H1 (cell line): Measurements from ENCODE around the gene NETO2. TPM values are rescaled to one million over a fixed set of nuclear protein-coding genes. Genes with fewer than 3 reads are reported as not detected.
A peak's percentile ranks its signal among the peaks of the same experiment; 100 is the strongest.

Experiments used
- CTCF ChIA-PET: fragments of 300-600 bp; sonication (Branson Sonifier 250); formaldehyde crosslinking; loops from one replicate; lab custom pipeline; 2021; ENCODE audit not compliant: partially characterized antibody; lab: Charles Lee
- POLR2A ChIA-PET: fragments of 300-600 bp; sonication (Branson Sonifier 250); formaldehyde crosslinking; loops from one replicate; lab custom pipeline; 2021; ENCODE audit warnings: inconsistent platforms; ENCODE audit not compliant: partially characterized antibody; lab: Charles Lee
- DNase-seq, 2 experiments: peaks; one replicate each; pipeline versions ENCODE4 v3.0.0 to v3.0.0-alpha.2; 2010 to 2022; ENCODE audit warnings: low spot score in 2 of 2, low read depth in 1 of 2, mixed read lengths in 1 of 2
- FAIRE-seq: peaks from 2 replicates; lab custom pipeline; 2011; peaks lifted over from hg19 to GRCh38; lab: Jason Lieb, UNC
- H2AFZ ChIP-seq: 2 replicates; pipeline ENCODE4 v1.8.1; 2012; ENCODE audit warnings: low read length, inconsistent platforms
- H2AK5ac ChIP-seq: 2 replicates; pipeline ENCODE4 v1.6.1; 2013; ENCODE audit warnings: low read depth, low read length
- H2BK120ac ChIP-seq: replicated peaks from 2 replicates; pipeline ENCODE3; 2013; ENCODE audit warnings: low read depth, low read length, inconsistent platforms
- H2BK12ac ChIP-seq: 2 replicates; pipeline ENCODE4 v1.6.1; 2013; ENCODE audit warnings: low read depth, low read length
- H2BK15ac ChIP-seq: 2 replicates; pipeline ENCODE4 v1.6.1; 2013; ENCODE audit warnings: low read length
- H2BK20ac ChIP-seq: 2 replicates; pipeline ENCODE4 v1.6.1; 2013; ENCODE audit warnings: low read length
- H2BK5ac ChIP-seq: 2 replicates; pipeline ENCODE4 v1.6.1; 2013; ENCODE audit warnings: low read depth, low read length
- H3K14ac ChIP-seq: 2 replicates; pipeline ENCODE4 v1.6.1; 2013; ENCODE audit warnings: inconsistent platforms; ENCODE audit not compliant: insufficient read length
- H3K18ac ChIP-seq: 2 replicates; pipeline ENCODE4 v1.6.1; 2013; ENCODE audit warnings: low read length; ENCODE audit errors: extremely low read depth
- H3K23ac ChIP-seq: 2 replicates; pipeline ENCODE4 v1.6.1; 2013; ENCODE audit warnings: inconsistent platforms; ENCODE audit not compliant: insufficient read length
- H3K23me2 ChIP-seq: 2 replicates; pipeline ENCODE4 v1.6.1; 2013; ENCODE audit warnings: low read depth, low read length
- H3K27ac ChIP-seq: 2 replicates; pipeline ENCODE4 v1.6.1; 2011; ENCODE audit warnings: low read depth, low read length, inconsistent platforms
- H3K27me3 ChIP-seq, 4 experiments: replicated peaks in 1 of 4; 1 replicate in 1 of 4; 2 replicates in 3 of 4; pipeline versions ENCODE4 v1.6.1 to v1.8.1; 2011 to 2013; ENCODE audit warnings: low read length in 3 of 4, mild to moderate bottlenecking in 3 of 4, inconsistent platforms in 2 of 4, mixed read lengths in 2 of 4, moderate library complexity in 1 of 4; ENCODE audit not compliant: control insufficient read depth in 3 of 4, insufficient read depth in 3 of 4; ENCODE audit errors: extremely low read depth in 1 of 4
- H3K36me3 ChIP-seq, 4 experiments: 2 replicates each; pipeline versions ENCODE4 v1.6.1 to v1.8.1; 2011 to 2013; ENCODE audit warnings: mild to moderate bottlenecking in 4 of 4, low read length in 3 of 4, moderate library complexity in 2 of 4, control low read depth in 1 of 4, inconsistent platforms in 1 of 4; ENCODE audit not compliant: insufficient read depth in 4 of 4, control insufficient read depth in 2 of 4
- H3K4ac ChIP-seq: replicated peaks from 2 replicates; pipeline ENCODE3; 2013; ENCODE audit warnings: low read length, low read depth, mixed read lengths, inconsistent platforms; ENCODE audit not compliant: insufficient read length
- H3K4me1 ChIP-seq, 4 experiments: replicated peaks in 1 of 4; 1 replicate in 1 of 4; 2 replicates in 3 of 4; pipeline versions ENCODE4 v1.6.1 to v1.8.1; 2011 to 2013; ENCODE audit warnings: low read length in 3 of 4, inconsistent platforms in 2 of 4, mixed read lengths in 1 of 4; ENCODE audit not compliant: insufficient read depth in 4 of 4, control insufficient read depth in 3 of 4
- H3K4me2 ChIP-seq, 2 experiments: 2 replicates each; pipeline versions ENCODE4 v1.6.1 to v1.8.1; 2011 to 2013; ENCODE audit warnings: low read depth in 2 of 2, low read length in 2 of 2, control low read depth in 1 of 2, inconsistent platforms in 1 of 2, mild to moderate bottlenecking in 1 of 2; ENCODE audit not compliant: insufficient read depth in 1 of 2
- H3K4me3 ChIP-seq, 4 experiments: fragments of 200-600, 300-600 bp in 1 of 4; sonication (generic), shearing (Covaris generic), sonication (Bioruptor Twin) in 1 of 4; 2 replicates each; pipeline versions ENCODE4 v1.5.1 to v1.8.1; 2011 to 2016; ENCODE audit warnings: low read length in 4 of 4, low read depth in 3 of 4, control low read depth in 2 of 4, inconsistent platforms in 2 of 4, mild to moderate bottlenecking in 2 of 4, mixed read lengths in 1 of 4, moderate library complexity in 1 of 4; ENCODE audit not compliant: insufficient read depth in 2 of 4; ENCODE audit errors: extremely low read depth in 1 of 4
- H3K56ac ChIP-seq: replicated peaks from 2 replicates; pipeline ENCODE3; 2013; ENCODE audit warnings: low read depth, mild to moderate bottlenecking, mixed read lengths, low read length, inconsistent platforms; ENCODE audit not compliant: insufficient read length
- H3K79me1 ChIP-seq: 2 replicates; pipeline ENCODE4 v1.6.1; 2013; ENCODE audit warnings: low read depth, low read length, control low read depth
- H3K79me2 ChIP-seq, 2 experiments: 2 replicates each; pipeline versions ENCODE4 v1.6.1 to v1.8.1; 2012 to 2013; ENCODE audit warnings: low read length in 2 of 2, mild to moderate bottlenecking in 2 of 2, inconsistent platforms in 1 of 2; ENCODE audit not compliant: insufficient read depth in 2 of 2, control insufficient read depth in 1 of 2
- H3K9ac ChIP-seq, 4 experiments: replicated peaks in 1 of 4; 1 replicate in 1 of 4; 2 replicates in 3 of 4; pipeline versions ENCODE4 v1.6.1 to v1.8.1; 2011 to 2013; ENCODE audit warnings: low read depth in 3 of 4, low read length in 3 of 4, control low read depth in 2 of 4, mild to moderate bottlenecking in 2 of 4, moderate library complexity in 2 of 4, inconsistent platforms in 1 of 4; ENCODE audit errors: extremely low read depth in 1 of 4
- H3K9me3 ChIP-seq, 2 experiments: 2 replicates each; pipeline versions ENCODE4 v1.6.1 to v1.8.1; 2012 to 2013; ENCODE audit warnings: mild to moderate bottlenecking in 2 of 2, moderate library complexity in 2 of 2, control low read depth in 1 of 2, inconsistent platforms in 1 of 2, low read depth in 1 of 2, low read length in 1 of 2, mixed read lengths in 1 of 2; ENCODE audit not compliant: insufficient read depth in 2 of 2
- H4K20me1 ChIP-seq, 2 experiments: replicated peaks in 1 of 2; 2 replicates each; pipeline versions ENCODE3 to v1.8.1; 2011 to 2013; ENCODE audit warnings: inconsistent platforms in 2 of 2, low read length in 2 of 2, mild to moderate bottlenecking in 1 of 2; ENCODE audit not compliant: insufficient read depth in 2 of 2, control insufficient read depth in 1 of 2
- H4K5ac ChIP-seq: 2 replicates; pipeline ENCODE4 v1.6.1; 2013; ENCODE audit warnings: low read length, low read depth, mixed read lengths, inconsistent platforms; ENCODE audit not compliant: insufficient read length
- H4K8ac ChIP-seq: 2 replicates; pipeline ENCODE4 v1.8.0; 2013; ENCODE audit warnings: mild to moderate bottlenecking, moderate library complexity, low read length, inconsistent platforms; ENCODE audit not compliant: insufficient read depth; ENCODE audit errors: extremely low read depth
- H4K91ac ChIP-seq: replicated peaks from 2 replicates; pipeline ENCODE3; 2013; ENCODE audit warnings: low read length, mixed read lengths, inconsistent platforms; ENCODE audit not compliant: insufficient read length
- EGR1 ChIP-seq: IDR thresholded peaks from 2 replicates; pipeline ENCODE4 v1.6.1; 2011; ENCODE audit warnings: low read depth, low read length, borderline replicate concordance
- EP300 ChIP-seq, 2 experiments: IDR thresholded peaks; 1 replicate in 1 of 2; 2 replicates in 1 of 2; pipeline ENCODE4 v1.6.1; 2011 to 2012; ENCODE audit warnings: low read depth in 2 of 2, low read length in 2 of 2, mild to moderate bottlenecking in 2 of 2, borderline replicate concordance in 1 of 2, inconsistent platforms in 1 of 2, moderate library complexity in 1 of 2
- EZH2 ChIP-seq: fragments of 200-600 bp; sonication (generic); IDR thresholded peaks from 2 replicates; pipeline ENCODE4 v1.7.1; 2012; ENCODE audit warnings: low read depth, mild to moderate bottlenecking, moderate library complexity, low read length, inconsistent platforms; ENCODE audit not compliant: severe bottlenecking
- MAFK ChIP-seq: IDR thresholded peaks from 2 replicates; pipeline ENCODE4 v1.6.1; 2012; ENCODE audit warnings: low read depth, mild to moderate bottlenecking, improper control_type of control experiment, low read length
- NRF1 ChIP-seq: IDR thresholded peaks from 2 replicates; pipeline ENCODE4 v1.6.1; 2011; ENCODE audit warnings: mild to moderate bottlenecking, low read depth, low read length, improper control_type of control experiment
- PHF8 ChIP-seq: fragments of 200-600 bp; sonication (generic); conservative IDR thresholded peaks from 2 replicates; pipeline ENCODE4 v1.7.1; 2012; ENCODE audit warnings: low read depth, mild to moderate bottlenecking, inconsistent platforms, low read length, moderate library complexity
- POLR2AphosphoS5 ChIP-seq: IDR thresholded peaks from 2 replicates; pipeline ENCODE4 v1.6.1; 2011; ENCODE audit warnings: low read depth, low read length
- POU5F1 ChIP-seq: IDR thresholded peaks from 2 replicates; pipeline ENCODE4 v1.6.1; 2011; ENCODE audit warnings: low read depth, mild to moderate bottlenecking, low read length, moderate library complexity
- SP2 ChIP-seq: IDR thresholded peaks from 2 replicates; pipeline ENCODE4 v1.6.1; 2012; ENCODE audit warnings: mild to moderate bottlenecking, low read length, inconsistent platforms
- TEAD4 ChIP-seq: IDR thresholded peaks from 2 replicates; pipeline ENCODE4 v1.6.1; 2012; ENCODE audit warnings: low read depth, low read length, inconsistent platforms, mixed read lengths
- WGBS, 2 experiments: shearing (Covaris generic) in 1 of 2; methylation state at CpG; one replicate each; pipeline versions ENCODE4 v1.1.6 to v1.1.7; 2013 to 2015; ENCODE audit warnings: low lambda C conversion rate in 2 of 2, mixed read lengths in 2 of 2, inconsistent platforms in 1 of 2, low coverage in 1 of 2, missing lambda C conversion rate in 1 of 2; ENCODE audit not compliant: insufficient replicate concordance in 2 of 2, insufficient coverage in 1 of 2, insufficient read length in 1 of 2; ENCODE audit errors: extremely low coverage in 1 of 2, missing lambda C conversion rate in 1 of 2; 5-methylcytosine and 5-hydroxymethylcytosine counted together
- polyA plus RNA-seq, 7 experiments: library from polyadenylated mRNA; depleted of rRNA in 3 of 7; stranded (reverse) in 5 of 7; unstranded in 2 of 7; fragments of >200 nt in 5 of 7; fragments of 200-250 nt in 2 of 7; gene quantifications; 1 replicate in 5 of 7; 2 replicates in 1 of 7; 4 replicates in 1 of 7; pipeline versions ENCODE4 v1.2.1 to v1.2.3, GENCODE V29; 2011 to 2013; ENCODE audit warnings: missing spikeins in 2 of 7, mixed read lengths in 2 of 7
- total RNA-seq: library from RNA; stranded (reverse); fragmentation: NEBNext Ultra II Directional; extraction: Animal tissue kit (Norgen Biotek cat#: 25700); gene quantifications from 2 replicates; pipeline ENCODE4 v1.2.1, GENCODE V29; 2021

NETO2 gene
- total and polyA plus RNA-seq, 2 of the 8 experiments (the other 6 are each of a cell fraction or from before 2014, with no cell fraction given) = 9.4 to 12.5 TPM

GRCh38 chr16:47056688-47057629 lies 86.8 kb downstream of the NETO2 start:
- H2BK5ac ChIP-seq = 0 out of 2 replicates have a peak overlapping the region, but pooled peaks have one; percentile 16
- ChIA-PET CTCF (interaction anchor here (1.2 to 1.7 kb wide), 2 partner anchors 13 to 21 kb away, joined by 4 to 5 read pairs; no protein-coding TSS in a partner anchor), POLR2A (no interaction called here)
- no peak overlapping the region for H2BK20ac ChIP-seq
- H3K27me3 ChIP-seq = no peaks in the 10 kb centered on the region
- H3K36me3 ChIP-seq = no peaks in the 10 kb centered on the region
- H3K14ac ChIP-seq = no peak overlapping the region
- no peak overlapping the region for H3K4me2 ChIP-seq
- H3K79me2 ChIP-seq = no peaks in the 10 kb centered on the region
- H2AK5ac ChIP-seq = peak overlapping the region; percentile 82; the same call in 1 of the 2 replicates
- H4K5ac ChIP-seq = no peak overlapping the region
- H3K4me1 ChIP-seq = no peaks in the 10 kb centered on the region; a peak in 1 of 7 replicates
- DNase-seq (no peak), FAIRE-seq (no peak)
- no peak overlapping the region for H4K8ac ChIP-seq
- peak overlapping the region; percentile 92; the same call in 1 of the 2 replicates for H2BK15ac ChIP-seq
- no peak overlapping the region for H3K4me3 ChIP-seq
- H2BK12ac ChIP-seq = 0 out of 2 replicates have a peak overlapping the region, but pooled peaks have one; percentile 68
- no peak overlapping the region for H3K9ac ChIP-seq
- peaks cover 0 to 4% of the 10 kb centered on the region in 2 experiments for H4K20me1 ChIP-seq
- no peak overlapping the region for H3K18ac ChIP-seq
- no peak overlapping the region for H3K4ac ChIP-seq
- no peak overlapping the region for H3K23ac ChIP-seq
- H3K27ac ChIP-seq = no peak overlapping the region
- H3K23me2 ChIP-seq = peaks cover 6% of the 10 kb centered on the region; the same call in 1 of the 2 replicates
- peak overlapping the region; percentile 96 for H3K56ac ChIP-seq
- no peak overlapping the region for H2BK120ac ChIP-seq
- 82% methylated on average over 4 of the region's 4 CpGs; no CpG with 5 or more reads in 1 of the 2 experiments for WGBS, 2 experiments
- no peak overlapping the region for H2AFZ ChIP-seq
- no peak overlapping the region for H4K91ac ChIP-seq
- peaks cover 3 to 8% of the 10 kb centered on the region in 2 experiments; a peak in 1 of 4 replicates for H3K9me3 ChIP-seq
- no peak for TF ChIP-seq SP2
- TF ChIP-seq POLR2AphosphoS5 = no peak
- TF ChIP-seq TEAD4 = no peak
- no peak for TF ChIP-seq MAFK
- no peak for TF ChIP-seq POU5F1
- no peak for TF ChIP-seq NRF1
- TF ChIP-seq EP300 (IDR thresholded peaks at IDR 0.05; ENCODE audit: borderline replicate concordance in 1 of 2, low read depth in 2 of 2, low read length in 2 of 2) = no peak
- TF ChIP-seq EGR1 = no peak
- TF ChIP-seq PHF8 = no peak
- no peak for TF ChIP-seq EZH2
- TF ChIP-seq, all 59 proteins: peak for 0
- H3K79me1 ChIP-seq = no peaks in the 10 kb centered on the region
